Naive thymus-derived CD4-positive, alpha-beta T cell (primary cell): Measurements from ENCODE around the gene CDH6. TPM values are rescaled to one million over a fixed set of nuclear protein-coding genes. Genes with fewer than 3 reads are reported as not detected.

ENCODE experiments used
- ATAC-seq: fragments of 150-1000 bp; cut with Tn5 transposase; 2 replicates; pipeline ENCODE4 v1.10.0; 2021; ENCODE audit warnings: mild to moderate bottlenecking, moderate library complexity
- CTCF ChIA-PET: fragments of 350-600 bp; sonication (Branson Sonifier 250); formaldehyde crosslinking; loops from one replicate; lab custom pipeline; 2021; ENCODE audit warnings: antibody characterized with exemption; lab: Charles Lee
- POLR2A ChIA-PET: fragments of 350-600 bp; sonication (Branson Sonifier 250); formaldehyde crosslinking; loops from one replicate; lab custom pipeline; 2021; ENCODE audit warnings: antibody characterized with exemption, inconsistent platforms; lab: Charles Lee
- DNase-seq, 9 donors: peaks; one replicate each; pipeline versions ENCODE4 v3.0.0 to v3.0.0-alpha.2; 2020 to 2022; ENCODE audit warnings: mixed read lengths in 1 of 9
- H3K27ac ChIP-seq: one replicate; pipeline ENCODE4 v1.7.0; 2013; ENCODE audit warnings: mild to moderate bottlenecking, low read depth, low read length, moderate library complexity
- H3K27me3 ChIP-seq, 2 donors: one replicate each; pipeline ENCODE4 v1.7.0; 2013; ENCODE audit warnings: low read length in 2 of 2, mild to moderate bottlenecking in 2 of 2, moderate library complexity in 2 of 2; ENCODE audit not compliant: control insufficient read depth in 2 of 2, insufficient read depth in 2 of 2
- H3K36me3 ChIP-seq, 3 experiments: 1 replicate in 2 of 3; 2 replicates in 1 of 3; pipeline ENCODE4 v1.7.0; 2013; ENCODE audit warnings: low read length in 3 of 3, mild to moderate bottlenecking in 3 of 3, moderate library complexity in 1 of 3; ENCODE audit not compliant: insufficient read depth in 3 of 3, control insufficient read depth in 2 of 3
- H3K4me1 ChIP-seq, 2 donors: one replicate each; pipeline ENCODE4 v1.7.0; 2013; ENCODE audit warnings: low read length in 2 of 2, mild to moderate bottlenecking in 2 of 2, moderate library complexity in 1 of 2; ENCODE audit not compliant: control insufficient read depth in 2 of 2, insufficient read depth in 2 of 2
- H3K4me3 ChIP-seq: 2 replicates; pipeline ENCODE4 v1.7.0; 2013; ENCODE audit warnings: mild to moderate bottlenecking, low read length
- H3K9me3 ChIP-seq, 3 experiments: 1 replicate in 2 of 3; 2 replicates in 1 of 3; pipeline ENCODE4 v1.7.0; 2013; ENCODE audit warnings: low read length in 3 of 3; ENCODE audit not compliant: control insufficient read depth in 2 of 3
- H3K27ac Mint-ChIP-seq, 9 donors: one replicate each; pipeline ENCODE4 v1.8.0; 2020 to 2022; ENCODE audit warnings: mixed read lengths in 9 of 9, mild to moderate bottlenecking in 8 of 9, moderate library complexity in 5 of 9, inconsistent platforms in 2 of 9
- H3K27me3 Mint-ChIP-seq, 5 donors: one replicate each; pipeline ENCODE4 v1.8.0; 2021 to 2022; ENCODE audit warnings: mixed read lengths in 5 of 5, mild to moderate bottlenecking in 1 of 5
- H3K36me3 Mint-ChIP-seq, 5 donors: one replicate each; pipeline ENCODE4 v1.8.0; 2020 to 2022; ENCODE audit warnings: mixed read lengths in 5 of 5, mild to moderate bottlenecking in 3 of 5, inconsistent platforms in 1 of 5
- H3K4me1 Mint-ChIP-seq, 7 donors: one replicate each; pipeline ENCODE4 v1.8.0; 2020 to 2022; ENCODE audit warnings: mixed read lengths in 7 of 7, mild to moderate bottlenecking in 3 of 7, inconsistent platforms in 1 of 7
- H3K4me3 Mint-ChIP-seq, 10 donors: one replicate each; pipeline ENCODE4 v1.8.0; 2020 to 2022; ENCODE audit warnings: mild to moderate bottlenecking in 10 of 10, mixed read lengths in 10 of 10, moderate library complexity in 6 of 10, inconsistent platforms in 2 of 10
- H3K9me3 Mint-ChIP-seq, 11 donors: one replicate each; pipeline ENCODE4 v1.8.0; 2020 to 2022; ENCODE audit warnings: mixed read lengths in 11 of 11, mild to moderate bottlenecking in 4 of 11, inconsistent platforms in 1 of 11, moderate library complexity in 1 of 11
- intact Hi-C, 2 donors: fragments of 100-400 bp; cut with micrococcal nuclease; formaldehyde crosslinking; loops; one replicate each; pipeline ENCODE4 v1.15.1; 2023
- polyA plus RNA-seq, 2 donors: library from polyadenylated mRNA; unstranded; fragments of 300-500 nt; fragmentation: Illumina TruSeq; gene quantifications; one replicate each; pipeline ENCODE4 v1.2.3, GENCODE V29; 2021
- total RNA-seq, 6 experiments: library from RNA in 5 of 6; stranded (reverse) in 5 of 6; gene quantifications; 1 replicate in 5 of 6; 2 replicates in 1 of 6; pipeline ENCODE4 v1.2.3 and lab custom pipeline; 2021 to 2026

The CDH6 gene
- total and polyA plus RNA-seq, 7 experiments from 2014 or later = not detected

GRCh38 chr5:31273631-31274378 lies 80.3 kb downstream of the CDH6 start:
- Mint-ChIP-seq H3K27ac (no peak overlapping the region), H3K27me3 (peaks cover 0 to 7% (median 6%) of the 10 kb centered on the region in 5 donors), H3K9me3 (peaks cover 0 to 5% (median 0%) of the 10 kb centered on the region in 11 donors), H3K4me1 (peaks cover 0 to 5% (median 0%) of the 10 kb centered on the region in 7 donors), H3K4me3 (no peak overlapping the region), H3K36me3 (no peaks in the 10 kb centered on the region)
- ATAC-seq (no peak), DNase-seq (no peak)
- ChIA-PET POLR2A (no interaction called here), CTCF (no interaction called here)
- Histone ChIP-seq H3K27ac (no peak overlapping the region), H3K27me3 (no peaks in the 10 kb centered on the region), H3K9me3 (no peaks in the 10 kb centered on the region), H3K4me3 (no peak overlapping the region), H3K4me1 (no peaks in the 10 kb centered on the region), H3K36me3 (no peaks in the 10 kb centered on the region)
- intact Hi-C loops = no loop called here

- Mint-ChIP-seq H3K27ac (no peak overlapping the region), H3K27me3 (peaks cover 0 to 18% (median 0%) of the 10 kb centered on the region in 5 donors), H3K4me3 (no peak overlapping the region), H3K4me1 (no peaks in the 10 kb centered on the region), H3K36me3 (no peaks in the 10 kb centered on the region), H3K9me3 (peaks cover 0 to 6% (median 0%) of the 10 kb centered on the region in 11 donors)
- POLR2A ChIA-PET = no interaction called here
- Histone ChIP-seq H3K4me1 (no peaks in the 10 kb centered on the region), H3K27ac (no peak overlapping the region), H3K4me3 (no peak overlapping the region), H3K36me3 (no peaks in the 10 kb centered on the region), H3K27me3 (no peaks in the 10 kb centered on the region), H3K9me3 (no peaks in the 10 kb centered on the region)
- intact Hi-C loops = no loop called here
- CTCF ChIA-PET = no interaction called here
- no peak for ATAC-seq
- DNase-seq = no peak
Observed at GRCh38 chr5:31280210-31280609, 86.7 kb downstream of the CDH6 start.

- no peak for ATAC-seq
- POLR2A ChIA-PET = no interaction called here
- peaks cover 0 to 18% (median 0%) of the 10 kb centered on the region in 5 donors for H3K27me3 Mint-ChIP-seq
- Histone ChIP-seq H3K27ac (no peak overlapping the region), H3K9me3 (no peaks in the 10 kb centered on the region), H3K27me3 (no peaks in the 10 kb centered on the region), H3K36me3 (no peaks in the 10 kb centered on the region), H3K4me1 (no peaks in the 10 kb centered on the region), H3K4me3 (no peak overlapping the region)
- no peaks in the 10 kb centered on the region for H3K36me3 Mint-ChIP-seq
- intact Hi-C loops = no loop called here
- CTCF ChIA-PET = no interaction called here
- H3K27ac Mint-ChIP-seq = no peak overlapping the region
- no peak overlapping the region for H3K4me3 Mint-ChIP-seq
- H3K9me3 Mint-ChIP-seq = peaks cover 0 to 4% (median 0%) of the 10 kb centered on the region in 11 donors
- no peaks in the 10 kb centered on the region for H3K4me1 Mint-ChIP-seq
- no peak for DNase-seq
Observed at GRCh38 chr5:31283326-31283725, 89.8 kb downstream of the CDH6 start.

GRCh38 chr5:31285025-31285424 lies 91.5 kb downstream of the CDH6 start:
- no peaks in the 10 kb centered on the region for H3K27me3 ChIP-seq

GRCh38 chr5:31287985-31288384 lies 94.5 kb downstream of the CDH6 start:
- H3K27me3 Mint-ChIP-seq = peaks cover 0 to 12% (median 0%) of the 10 kb centered on the region in 5 donors
- no peak overlapping the region for H3K4me3 Mint-ChIP-seq
- ChIA-PET CTCF (no interaction called here), POLR2A (no interaction called here)
- no peak for DNase-seq
- H3K4me1 Mint-ChIP-seq = no peaks in the 10 kb centered on the region
- no peaks in the 10 kb centered on the region for H3K36me3 Mint-ChIP-seq
- Histone ChIP-seq H3K27ac (no peak overlapping the region), H3K36me3 (no peaks in the 10 kb centered on the region), H3K9me3 (no peaks in the 10 kb centered on the region), H3K4me3 (no peak overlapping the region), H3K4me1 (no peaks in the 10 kb centered on the region), H3K27me3 (no peaks in the 10 kb centered on the region)
- no peak overlapping the region for H3K27ac Mint-ChIP-seq
- no peak for ATAC-seq
- intact Hi-C loops = no loop called here
- peaks cover 0 to 2% (median 0%) of the 10 kb centered on the region in 11 donors for H3K9me3 Mint-ChIP-seq

More at GRCh38 chr5:31285025-31285424, 91.5 kb downstream of the CDH6 start:
- Mint-ChIP-seq H3K36me3 (no peaks in the 10 kb centered on the region), H3K27me3 (peaks cover 0 to 15% (median 0%) of the 10 kb centered on the region in 5 donors), H3K9me3 (peaks cover 0 to 4% (median 0%) of the 10 kb centered on the region in 11 donors), H3K4me3 (no peak overlapping the region), H3K4me1 (no peaks in the 10 kb centered on the region), H3K27ac (no peak overlapping the region)
- H3K36me3 ChIP-seq = no peaks in the 10 kb centered on the region
- H3K27ac ChIP-seq = no peak overlapping the region
- ATAC-seq (no peak), DNase-seq (no peak)
- H3K4me3 ChIP-seq = no peak overlapping the region
- intact Hi-C loops = no loop called here
- no peaks in the 10 kb centered on the region for H3K9me3 ChIP-seq
- no peaks in the 10 kb centered on the region for H3K4me1 ChIP-seq
- ChIA-PET POLR2A (no interaction called here), CTCF (no interaction called here)

- no peaks in the 10 kb centered on the region for H3K4me1 ChIP-seq
Observed at GRCh38 chr5:31289429-31289828, 95.9 kb downstream of the CDH6 start.

GRCh38 chr5:31291323-31291854 lies 97.9 kb downstream of the CDH6 start:
- ChIA-PET POLR2A (no interaction called here), CTCF (no interaction called here)
- intact Hi-C loops = no loop called here
- no peaks in the 10 kb centered on the region for H3K4me1 ChIP-seq
- no peak for ATAC-seq
- no peaks in the 10 kb centered on the region for H3K27me3 ChIP-seq
- Mint-ChIP-seq H3K27me3 (peaks cover 0 to 11% (median 0%) of the 10 kb centered on the region in 5 donors), H3K4me1 (no peaks in the 10 kb centered on the region), H3K27ac (no peak overlapping the region), H3K9me3 (no peaks in the 10 kb centered on the region), H3K4me3 (no peak overlapping the region), H3K36me3 (no peaks in the 10 kb centered on the region)
- H3K4me3 ChIP-seq = no peak overlapping the region
- no peaks in the 10 kb centered on the region for H3K36me3 ChIP-seq
- H3K27ac ChIP-seq = no peak overlapping the region
- no peak for DNase-seq
- no peaks in the 10 kb centered on the region for H3K9me3 ChIP-seq

More at GRCh38 chr5:31289429-31289828, 95.9 kb downstream of the CDH6 start:
- H3K27ac ChIP-seq = no peak overlapping the region
- H3K36me3 ChIP-seq = no peaks in the 10 kb centered on the region
- Mint-ChIP-seq H3K4me3 (no peak overlapping the region), H3K27me3 (peaks cover 0 to 14% (median 0%) of the 10 kb centered on the region in 5 donors), H3K27ac (no peak overlapping the region), H3K9me3 (no peaks in the 10 kb centered on the region), H3K4me1 (no peaks in the 10 kb centered on the region), H3K36me3 (no peaks in the 10 kb centered on the region)
- no peak overlapping the region for H3K4me3 ChIP-seq
- DNase-seq (no peak), ATAC-seq (no peak)
- H3K27me3 ChIP-seq = no peaks in the 10 kb centered on the region
- intact Hi-C loops = no loop called here
- CTCF ChIA-PET = no interaction called here
- H3K9me3 ChIP-seq = no peaks in the 10 kb centered on the region
- POLR2A ChIA-PET = no interaction called here
